Nephron (organoid): ENCODE results near the gene TEX51.

Source experiments
- H3K27ac Mint-ChIP-seq, 3 experiments: 2 replicates each; pipeline ENCODE4 v1.8.0; 2020; ENCODE audit warnings: mixed read lengths in 3 of 3, mild to moderate bottlenecking in 2 of 3, moderate library complexity in 1 of 3
- H3K27me3 Mint-ChIP-seq: 2 replicates; pipeline ENCODE4 v1.8.0; 2021; ENCODE audit warnings: low read depth, mild to moderate bottlenecking, moderate library complexity, mixed read lengths
- H3K36me3 Mint-ChIP-seq: 2 replicates; pipeline ENCODE4 v1.8.0; 2020; ENCODE audit warnings: low read depth, mixed read lengths
- H3K4me1 Mint-ChIP-seq: 2 replicates; pipeline ENCODE4 v1.8.0; 2020; ENCODE audit warnings: mixed read lengths
- H3K4me3 Mint-ChIP-seq, 3 experiments: 2 replicates each; pipeline ENCODE4 v1.8.0; 2020; ENCODE audit warnings: mild to moderate bottlenecking in 3 of 3, mixed read lengths in 3 of 3, moderate library complexity in 2 of 3
- H3K9me3 Mint-ChIP-seq: 2 replicates; pipeline ENCODE4 v1.8.0; 2020; ENCODE audit warnings: mixed read lengths
- CTCF ChIP-seq, 3 experiments: fragments of 200-600 bp; sonication (generic); IDR thresholded peaks; one replicate each; pipeline ENCODE4 v1.5.0; 2021; ENCODE audit warnings: antibody characterized with exemption in 3 of 3; ENCODE audit not compliant: unreplicated experiment in 3 of 3

Gene TEX51

GRCh38 chr2:126890551-126891450 lies 7.9 kb upstream of the TEX51 start:
- Mint-ChIP-seq H3K9me3 (no peaks in the 10 kb centered on the region), H3K4me1 (peaks cover 38% of the 10 kb centered on the region), H3K27ac (no peak overlapping the region), H3K27me3 (peaks cover 22% of the 10 kb centered on the region), H3K36me3 (no peaks in the 10 kb centered on the region), H3K4me3 (no peak overlapping the region)
- TF ChIP-seq CTCF (IDR thresholded peaks at IDR 0.05; ENCODE audit: unreplicated experiment in 3 of 3) = no peak

- H3K27me3 Mint-ChIP-seq = peaks cover 22% of the 10 kb centered on the region
- H3K4me3 Mint-ChIP-seq = no peak overlapping the region
- no peak for TF ChIP-seq CTCF (IDR thresholded peaks at IDR 0.05; ENCODE audit: unreplicated experiment in 3 of 3)
- no peak overlapping the region for H3K27ac Mint-ChIP-seq
- no peaks in the 10 kb centered on the region for H3K36me3 Mint-ChIP-seq
- no peaks in the 10 kb centered on the region for H3K9me3 Mint-ChIP-seq
- H3K4me1 Mint-ChIP-seq = peaks cover 29% of the 10 kb centered on the region
Measured at GRCh38 chr2:126891681-126892500, 6.8 kb upstream of the TEX51 start.

- TF ChIP-seq CTCF (IDR thresholded peaks at IDR 0.05; ENCODE audit: unreplicated experiment in 3 of 3) = no peak
- no peaks in the 10 kb centered on the region for H3K36me3 Mint-ChIP-seq
- H3K4me1 Mint-ChIP-seq = peaks cover 22% of the 10 kb centered on the region
- peaks cover 20% of the 10 kb centered on the region for H3K27me3 Mint-ChIP-seq
- no peak overlapping the region for H3K4me3 Mint-ChIP-seq
- no peaks in the 10 kb centered on the region for H3K9me3 Mint-ChIP-seq
- H3K27ac Mint-ChIP-seq = no peak overlapping the region
Measured at GRCh38 chr2:126893153-126893552, 5.5 kb upstream of the TEX51 start.

GRCh38 chr2:126893606-126894005 lies 5.1 kb upstream of the TEX51 start:
- no peak for TF ChIP-seq CTCF (IDR thresholded peaks at IDR 0.05; ENCODE audit: unreplicated experiment in 3 of 3)
- Mint-ChIP-seq H3K9me3 (no peaks in the 10 kb centered on the region), H3K4me3 (no peak overlapping the region), H3K36me3 (no peaks in the 10 kb centered on the region), H3K27me3 (peaks cover 20% of the 10 kb centered on the region), H3K27ac (no peak overlapping the region), H3K4me1 (peaks cover 18% of the 10 kb centered on the region)

- H3K27ac Mint-ChIP-seq = no peak overlapping the region
Measured at GRCh38 chr2:126894082-126894481, 4.6 kb upstream of the TEX51 start.

More at GRCh38 chr2:126894082-126894481, 4.6 kb upstream of the TEX51 start:
- H3K27me3 Mint-ChIP-seq = peaks cover 20% of the 10 kb centered on the region
- no peak for TF ChIP-seq CTCF (IDR thresholded peaks at IDR 0.05; ENCODE audit: unreplicated experiment in 3 of 3)
- peaks cover 18% of the 10 kb centered on the region for H3K4me1 Mint-ChIP-seq
- no peak overlapping the region for H3K4me3 Mint-ChIP-seq
- H3K36me3 Mint-ChIP-seq = no peaks in the 10 kb centered on the region
- no peaks in the 10 kb centered on the region for H3K9me3 Mint-ChIP-seq
